CD14-positive monocyte (primary cell): Measurements from ENCODE around the gene SMIM3. TPM values are rescaled to one million over a fixed set of nuclear protein-coding genes. Genes with fewer than 3 reads are reported as not detected.
A peak's percentile ranks its signal among the peaks of the same experiment; 100 is the strongest.

ENCODE experiments used
- DNase-seq, 3 donors: peaks; one replicate each; pipeline ENCODE4 v3.0.0-alpha.2; 2011 to 2022
- H2AFZ ChIP-seq: 2 replicates; pipeline ENCODE4 v1.6.0; 2012; ENCODE audit warnings: mild to moderate bottlenecking, low read depth, low read length, inconsistent platforms; ENCODE audit not compliant: insufficient read depth, poor library complexity, severe bottlenecking
- H3K27ac ChIP-seq, 2 donors: 1 replicate in 1 of 2; 2 replicates in 1 of 2; pipeline ENCODE4 v1.5.1; 2012 to 2013; ENCODE audit warnings: low read length in 2 of 2, control low read depth in 1 of 2, inconsistent platforms in 1 of 2, low read depth in 1 of 2, mild to moderate bottlenecking in 1 of 2
- H3K27me3 ChIP-seq, 2 donors: one replicate each; pipeline versions ENCODE4 v1.6.0 to v1.6.1; 2011 to 2013; ENCODE audit warnings: low read length in 2 of 2; ENCODE audit not compliant: control insufficient read depth in 2 of 2, insufficient read depth in 2 of 2
- H3K36me3 ChIP-seq, 2 donors: replicated peaks in 1 of 2; 1 replicate in 1 of 2; 2 replicates in 1 of 2; pipeline versions ENCODE4 v1.5.1 to v1.6.1; 2012 to 2013; ENCODE audit warnings: low read length in 2 of 2, control low read depth in 1 of 2, inconsistent platforms in 1 of 2, mild to moderate bottlenecking in 1 of 2; ENCODE audit not compliant: insufficient read depth in 2 of 2, control insufficient read depth in 1 of 2
- H3K4me1 ChIP-seq, 2 donors: 1 replicate in 1 of 2; 2 replicates in 1 of 2; pipeline versions ENCODE4 v1.5.1 to v1.6.1; 2012 to 2013; ENCODE audit warnings: low read length in 2 of 2, control low read depth in 1 of 2, inconsistent platforms in 1 of 2, mild to moderate bottlenecking in 1 of 2, moderate library complexity in 1 of 2; ENCODE audit not compliant: insufficient read depth in 2 of 2, control insufficient read depth in 1 of 2
- H3K4me2 ChIP-seq: replicated peaks from 2 replicates; pipeline ENCODE3; 2012; ENCODE audit warnings: low read length, moderate library complexity, mild to moderate bottlenecking; ENCODE audit not compliant: poor library complexity, severe bottlenecking; ENCODE audit errors: extremely low read depth
- H3K4me3 ChIP-seq, 3 experiments: fragments of 200-600 bp in 1 of 3; sonication (generic) in 1 of 3; replicated peaks in 1 of 3; 1 replicate in 2 of 3; 2 replicates in 1 of 3; pipeline ENCODE4 v1.5.1; 2011 to 2013; ENCODE audit warnings: low read length in 3 of 3, mild to moderate bottlenecking in 3 of 3, control low read depth in 2 of 3, low read depth in 2 of 3, inconsistent platforms in 1 of 3, moderate library complexity in 1 of 3
- H3K79me2 ChIP-seq: 2 replicates; pipeline ENCODE4 v1.6.0; 2012; ENCODE audit warnings: mild to moderate bottlenecking, control low read depth, inconsistent platforms, low read length, moderate library complexity; ENCODE audit not compliant: insufficient read depth
- H3K9ac ChIP-seq: 2 replicates; pipeline ENCODE4 v1.6.0; 2017; ENCODE audit warnings: low read length, mild to moderate bottlenecking; ENCODE audit not compliant: insufficient read depth, poor library complexity, severe bottlenecking
- H3K9me3 ChIP-seq, 2 donors: replicated peaks in 1 of 2; 1 replicate in 1 of 2; 2 replicates in 1 of 2; pipeline versions ENCODE4 v1.5.1 to v1.6.1; 2012 to 2013; ENCODE audit warnings: low read length in 2 of 2, control low read depth in 1 of 2; ENCODE audit not compliant: control insufficient read depth in 1 of 2, insufficient read depth in 1 of 2
- H4K20me1 ChIP-seq: 2 replicates; pipeline ENCODE4 v1.6.0; 2012; ENCODE audit warnings: mild to moderate bottlenecking, low read length, control low read depth, moderate library complexity; ENCODE audit not compliant: insufficient read depth
- H3K27ac Mint-ChIP-seq, 7 donors: one replicate each; pipeline ENCODE4 v1.8.0; 2020; ENCODE audit warnings: mild to moderate bottlenecking in 7 of 7, mixed read lengths in 7 of 7, moderate library complexity in 6 of 7, inconsistent platforms in 2 of 7
- H3K27me3 Mint-ChIP-seq, 3 donors: one replicate each; pipeline ENCODE4 v1.8.0; 2021 to 2022; ENCODE audit warnings: low read depth in 3 of 3, mild to moderate bottlenecking in 3 of 3, mixed read lengths in 3 of 3, moderate library complexity in 3 of 3, inconsistent platforms in 1 of 3
- H3K36me3 Mint-ChIP-seq, 2 donors: one replicate each; pipeline ENCODE4 v1.8.0; 2020; ENCODE audit warnings: mixed read lengths in 2 of 2, inconsistent platforms in 1 of 2, mild to moderate bottlenecking in 1 of 2
- H3K4me1 Mint-ChIP-seq: one replicate; pipeline ENCODE4 v1.8.0; 2020; ENCODE audit warnings: mild to moderate bottlenecking, mixed read lengths
- H3K4me3 Mint-ChIP-seq, 2 donors: one replicate each; pipeline ENCODE4 v1.8.0; 2020; ENCODE audit warnings: mild to moderate bottlenecking in 2 of 2, mixed read lengths in 2 of 2, moderate library complexity in 1 of 2
- H3K9me3 Mint-ChIP-seq, 7 donors: one replicate each; pipeline ENCODE4 v1.8.0; 2020 to 2022; ENCODE audit warnings: mixed read lengths in 7 of 7, mild to moderate bottlenecking in 6 of 7, moderate library complexity in 6 of 7, inconsistent platforms in 2 of 7
- WGBS: methylation state at CpG from one replicate; pipeline ENCODE4 v1.1.5; 2013; ENCODE audit warnings: missing lambda C conversion rate; ENCODE audit not compliant: insufficient coverage; 5-methylcytosine and 5-hydroxymethylcytosine counted together
- intact Hi-C, 2 donors: fragments of 100-400 bp; cut with micrococcal nuclease; formaldehyde crosslinking; loops; one replicate each; pipeline versions ENCODE4 v1.15.0 to v1.15.1; 2023
- polyA plus RNA-seq, 3 donors: library from polyadenylated mRNA; depleted of rRNA in 1 of 3; unstranded in 2 of 3; stranded (reverse) in 1 of 3; fragments of 300-500 nt in 2 of 3; fragments of >200 nt in 1 of 3; fragmentation: Illumina TruSeq in 2 of 3; gene quantifications; 1 replicate in 2 of 3; 2 replicates in 1 of 3; pipeline ENCODE4 v1.2.3, GENCODE V29; 2012 to 2021
- TF ChIP-seq, protein P1 (sequence below): fragments of 200-600 bp; IDR thresholded peaks from one replicate; pipeline ENCODE4 v1.8.0; 2022; ENCODE audit warnings: antibody characterized with exemption, mild to moderate bottlenecking

Gene SMIM3
- polyA plus RNA-seq, 3 donors: 41.7 to 52.2 (median 45.4) TPM

DNA sequence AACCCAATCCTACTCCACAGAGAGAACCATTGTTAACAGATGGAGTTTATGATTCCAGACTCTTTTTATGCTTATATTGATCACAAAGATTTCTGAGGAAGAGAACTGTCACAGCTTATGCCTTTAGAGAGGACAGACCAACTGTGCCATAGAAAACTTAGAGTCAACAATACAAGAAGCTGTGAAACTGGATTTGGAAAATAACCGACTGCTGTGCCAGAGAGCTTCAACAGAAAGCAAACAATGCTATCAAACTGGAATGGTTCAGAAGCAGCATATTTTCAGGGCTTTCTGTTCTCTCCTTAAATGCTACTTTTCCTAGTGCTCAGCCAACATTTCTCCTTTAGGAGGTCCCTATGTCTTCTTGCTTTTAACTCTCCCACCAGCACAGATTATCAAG lies 24.7 kb upstream of the SMIM3 start:
- no peak overlapping the region for H3K4me2 ChIP-seq
- Mint-ChIP-seq H3K36me3 (peaks cover 59 to 68% of the 10 kb centered on the region in 2 donors), H3K4me3 (no peak overlapping the region), H3K4me1 (peaks cover 19% of the 10 kb centered on the region), H3K27ac (peak overlapping the region in 2 of 7 donors; percentile 3 to 84), H3K9me3 (no peaks in the 10 kb centered on the region), H3K27me3 (no peaks in the 10 kb centered on the region)
- H3K9ac ChIP-seq: no peak overlapping the region
- H3K27ac ChIP-seq: no peak overlapping the region
- TF ChIP-seq, protein P1, sequence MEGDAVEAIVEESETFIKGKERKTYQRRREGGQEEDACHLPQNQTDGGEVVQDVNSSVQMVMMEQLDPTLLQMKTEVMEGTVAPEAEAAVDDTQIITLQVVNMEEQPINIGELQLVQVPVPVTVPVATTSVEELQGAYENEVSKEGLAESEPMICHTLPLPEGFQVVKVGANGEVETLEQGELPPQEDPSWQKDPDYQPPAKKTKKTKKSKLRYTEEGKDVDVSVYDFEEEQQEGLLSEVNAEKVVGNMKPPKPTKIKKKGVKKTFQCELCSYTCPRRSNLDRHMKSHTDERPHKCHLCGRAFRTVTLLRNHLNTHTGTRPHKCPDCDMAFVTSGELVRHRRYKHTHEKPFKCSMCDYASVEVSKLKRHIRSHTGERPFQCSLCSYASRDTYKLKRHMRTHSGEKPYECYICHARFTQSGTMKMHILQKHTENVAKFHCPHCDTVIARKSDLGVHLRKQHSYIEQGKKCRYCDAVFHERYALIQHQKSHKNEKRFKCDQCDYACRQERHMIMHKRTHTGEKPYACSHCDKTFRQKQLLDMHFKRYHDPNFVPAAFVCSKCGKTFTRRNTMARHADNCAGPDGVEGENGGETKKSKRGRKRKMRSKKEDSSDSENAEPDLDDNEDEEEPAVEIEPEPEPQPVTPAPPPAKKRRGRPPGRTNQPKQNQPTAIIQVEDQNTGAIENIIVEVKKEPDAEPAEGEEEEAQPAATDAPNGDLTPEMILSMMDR: no peak
- peaks cover 68 to 77% of the 10 kb centered on the region in 2 donors for H3K36me3 ChIP-seq
- no peak overlapping the region for H3K4me3 ChIP-seq
- H3K4me1 ChIP-seq: peaks cover 12 to 14% of the 10 kb centered on the region in 2 donors
- no peak for DNase-seq
- H4K20me1 ChIP-seq: peaks cover 61% of the 10 kb centered on the region
- intact Hi-C loops: loop anchor here in 1 of 2 donors (5.0 to 10.0 kb wide), 2 partner anchors 33 to 49 kb away; partner anchors contain the start of gene RBM22
- WGBS: 100% methylated on average over 1 of the region's 1 CpG
- no peaks in the 10 kb centered on the region for H3K9me3 ChIP-seq
- H3K79me2 ChIP-seq: peaks cover 97% of the 10 kb centered on the region
- H3K27me3 ChIP-seq: no peaks in the 10 kb centered on the region
- H2AFZ ChIP-seq: no peak overlapping the region

GRCh38 chr5:150757087-150757649 lies 21.4 kb upstream of the SMIM3 start:
- Mint-ChIP-seq H3K4me1 (peaks cover 25% of the 10 kb centered on the region), H3K27ac (peak overlapping the region in 4 of 7 donors; percentile 1 to 55 (median 18)), H3K27me3 (peaks cover 0 to 1% (median 0%) of the 10 kb centered on the region in 3 donors), H3K4me3 (no peak overlapping the region), H3K9me3 (no peaks in the 10 kb centered on the region), H3K36me3 (peaks cover 39 to 47% of the 10 kb centered on the region in 2 donors)
- Histone ChIP-seq H3K36me3 (peaks cover 38 to 44% of the 10 kb centered on the region in 2 donors), H3K9ac (no peak overlapping the region), H3K79me2 (peaks cover 81% of the 10 kb centered on the region), H4K20me1 (peaks cover 30% of the 10 kb centered on the region), H3K4me1 (peaks cover 39 to 44% of the 10 kb centered on the region in 2 donors), H3K4me2 (peak overlapping the region; percentile 90), H2AFZ (no peak overlapping the region), H3K27me3 (no peaks in the 10 kb centered on the region), H3K4me3 (peak overlapping the region in 1 of 3 experiments; percentile 96), H3K27ac (no peak overlapping the region), H3K9me3 (no peaks in the 10 kb centered on the region)
- no peak for DNase-seq
- WGBS: no CpG with 5 or more reads among the region's 1 CpG
- intact Hi-C loops: loop anchor here in 1 of 2 donors (10.0 kb wide), 1 partner anchor 52 kb away; the partner anchor contains the start of gene RBM22
- TF ChIP-seq, protein P1: no peak
